Endometrial microvascular endothelial cells (primary cell): Measurements from ENCODE around the gene FOXA2. TPM values are rescaled to one million over a fixed set of nuclear protein-coding genes. Genes with fewer than 3 reads are reported as not detected.

Source experiments
- in situ Hi-C: cut with HindIII; loops from 2 replicates; pipeline ENCODE4 v1.10.0; 2017; ENCODE audit warnings: low sequenced_read_pairs, low pct_unique_long_range_greater_than_20kb; ENCODE audit errors: inconsistent ontology term
- total RNA-seq: library from RNA; depleted of rRNA; stranded (reverse); fragments of >200 nt; gene quantifications from one replicate; pipeline ENCODE4 v1.2.3, GENCODE V29; 2015; ENCODE audit errors: inconsistent ontology term

FOXA2 gene
- total RNA-seq, 1 donor from 2014 or later: not detected

GRCh38 chr20:22585786-22586493, 1.6 kb upstream of the FOXA2 start:
- in situ Hi-C loops: no loop called here

- in situ Hi-C loops: no loop called here
These were observed 782 bp upstream of the FOXA2 start for GRCh38 chr20:22584922-22585785.

- in situ Hi-C loops: no loop called here
These were observed 425 bp downstream of the FOXA2 start for GRCh38 chr20:22583773-22584521.

- in situ Hi-C loops: no loop called here
These were observed 1.2 kb downstream of the FOXA2 start for GRCh38 chr20:22582964-22583772.

- in situ Hi-C loops: no loop called here
These were observed 1.9 kb downstream of the FOXA2 start for GRCh38 chr20:22582386-22582963.

GRCh38 chr20:22581437-22582385, 2.7 kb downstream of the FOXA2 start:
- in situ Hi-C loops: no loop called here

- in situ Hi-C loops: no loop called here
These were observed 4.4 kb downstream of the FOXA2 start for GRCh38 chr20:22579711-22580697.

GRCh38 chr20:22579119-22579427, 5.3 kb downstream of the FOXA2 start:
- in situ Hi-C loops: no loop called here

- in situ Hi-C loops: no loop called here
These were observed 5.9 kb downstream of the FOXA2 start for GRCh38 chr20:22578221-22579118.

GRCh38 chr20:22577515-22578220, 6.7 kb downstream of the FOXA2 start:
- in situ Hi-C loops: no loop called here

- in situ Hi-C loops: no loop called here
These were observed 7.4 kb downstream of the FOXA2 start for GRCh38 chr20:22576733-22577514.

GRCh38 chr20:22576273-22576672, 8.1 kb downstream of the FOXA2 start:
- in situ Hi-C loops: no loop called here

- in situ Hi-C loops: no loop called here
These were observed 8.6 kb downstream of the FOXA2 start for GRCh38 chr20:22575737-22576136.

GRCh38 chr20:22575087-22575721, 9.2 kb downstream of the FOXA2 start:
- in situ Hi-C loops: no loop called here
